WTC11 (cell line): ENCODE results near the gene DNMT3A. TPM values are rescaled to one million over a fixed set of nuclear protein-coding genes. Genes with fewer than 3 reads are reported as not detected.

Source experiments
- ATAC-seq: fragments of 200-7000 bp; cut with Tn5 transposase; 2 replicates; pipeline ENCODE4 v1.10.0; 2021; ENCODE audit warnings: mild to moderate bottlenecking, moderate library complexity
- CTCF ChIA-PET: fragments of 300-600 bp; sonication (Branson Sonifier 250); formaldehyde crosslinking; loops from one replicate; lab custom pipeline; 2021; ENCODE audit warnings: antibody characterized with exemption; lab: Charles Lee
- POLR2A ChIA-PET: fragments of 350-600 bp; sonication (Branson Sonifier 250); formaldehyde crosslinking; loops from one replicate; lab custom pipeline; 2021; ENCODE audit warnings: antibody characterized with exemption; lab: Charles Lee
- DNase-seq: peaks from one replicate; pipeline ENCODE4 v3.0.0; 2021; ENCODE audit warnings: low spot score
- H3K27ac Mint-ChIP-seq: 2 replicates; pipeline ENCODE4 v1.8.0; 2021; ENCODE audit warnings: mixed read lengths
- H3K27me3 Mint-ChIP-seq: 2 replicates; pipeline ENCODE4 v1.8.0; 2021; ENCODE audit warnings: low read depth, mild to moderate bottlenecking, moderate library complexity, mixed read lengths
- H3K36me3 Mint-ChIP-seq: 2 replicates; pipeline ENCODE4 v1.8.0; 2021; ENCODE audit warnings: mixed read lengths
- H3K4me1 Mint-ChIP-seq: 2 replicates; pipeline ENCODE4 v1.8.0; 2022; ENCODE audit warnings: mixed read lengths
- H3K4me3 Mint-ChIP-seq: 2 replicates; pipeline ENCODE4 v1.8.0; 2021; ENCODE audit warnings: mild to moderate bottlenecking, moderate library complexity, mixed read lengths
- H3K9me3 Mint-ChIP-seq: 2 replicates; pipeline ENCODE4 v1.8.0; 2021; ENCODE audit warnings: mixed read lengths
- FOXK1 ChIP-seq: sonication (generic); formaldehyde crosslinking; IDR thresholded peaks from 2 replicates; pipeline ENCODE4 v1.8.0; 2022; ENCODE audit warnings: mild to moderate bottlenecking, moderate library complexity, missing genetic modification reagents
- GRHL2 ChIP-seq: fragments of 250-450 bp; sonication (Bioruptor Pico); IDR thresholded peaks from 2 replicates; pipeline ENCODE4 v1.8.0; 2022; ENCODE audit warnings: mild to moderate bottlenecking, moderate library complexity; ENCODE audit not compliant: insufficient replicate concordance, severe bottlenecking
- GTF2I ChIP-seq: fragments of 250-450 bp; sonication (Bioruptor Pico); conservative IDR thresholded peaks from 2 replicates; pipeline ENCODE4 v1.4.0; 2021; ENCODE audit warnings: mild to moderate bottlenecking
- JAZF1 ChIP-seq: fragments of 250-450 bp; sonication (Bioruptor Pico); IDR thresholded peaks from 2 replicates; pipeline ENCODE4 v1.9.0; 2021; ENCODE audit warnings: moderate library complexity, mild to moderate bottlenecking, inconsistent platforms
- RELA ChIP-seq: sonication (generic); formaldehyde crosslinking; IDR thresholded peaks from 2 replicates; pipeline ENCODE4 v1.8.1; 2022; ENCODE audit warnings: missing genetic modification reagents, mild to moderate bottlenecking, borderline replicate concordance
- TP53 ChIP-seq: sonication (generic); formaldehyde crosslinking; IDR thresholded peaks from 2 replicates; pipeline ENCODE4 v1.8.1; 2023; ENCODE audit warnings: mild to moderate bottlenecking, missing genetic modification reagents
- ZNF416 ChIP-seq: fragments of 250-450 bp; sonication (Bioruptor Pico); IDR thresholded peaks from 2 replicates; pipeline ENCODE4 v1.9.0; 2021; ENCODE audit warnings: mild to moderate bottlenecking, inconsistent platforms
- total RNA-seq: library from RNA; stranded (reverse); gene quantifications from 3 replicates; pipeline ENCODE4 v1.2.3, GENCODE V29; 2021
- TF ChIP-seq, protein P1 (sequence below): sonication (generic); formaldehyde crosslinking; conservative IDR thresholded peaks from 2 replicates; pipeline ENCODE4 v1.8.1; 2022; ENCODE audit warnings: mild to moderate bottlenecking, missing genetic modification reagents
- TF ChIP-seq, protein P2 (sequence below): fragments of 250-450 bp; sonication (Bioruptor Pico); IDR thresholded peaks from 2 replicates; pipeline ENCODE4 v1.9.0; 2021; ENCODE audit warnings: mild to moderate bottlenecking
- TF ChIP-seq, protein P3 (sequence below): sonication (generic); formaldehyde crosslinking; IDR thresholded peaks from 2 replicates; pipeline ENCODE4 v1.8.1; 2023; ENCODE audit warnings: mild to moderate bottlenecking, missing genetic modification reagents, borderline replicate concordance
- TF ChIP-seq, protein P4 (sequence below): fragments of 250-450 bp; sonication (Bioruptor Pico); IDR thresholded peaks from 2 replicates; pipeline ENCODE4 v1.9.0; 2021; ENCODE audit warnings: mild to moderate bottlenecking
- TF ChIP-seq, protein P5 (sequence below): sonication (generic); formaldehyde crosslinking; conservative IDR thresholded peaks from 2 replicates; pipeline ENCODE4 v1.8.1; 2023; ENCODE audit warnings: mild to moderate bottlenecking, low read depth, missing genetic modification reagents, moderate library complexity

The DNMT3A gene
- total RNA-seq, 1 experiment from 2014 or later, result 154 TPM

DNA sequence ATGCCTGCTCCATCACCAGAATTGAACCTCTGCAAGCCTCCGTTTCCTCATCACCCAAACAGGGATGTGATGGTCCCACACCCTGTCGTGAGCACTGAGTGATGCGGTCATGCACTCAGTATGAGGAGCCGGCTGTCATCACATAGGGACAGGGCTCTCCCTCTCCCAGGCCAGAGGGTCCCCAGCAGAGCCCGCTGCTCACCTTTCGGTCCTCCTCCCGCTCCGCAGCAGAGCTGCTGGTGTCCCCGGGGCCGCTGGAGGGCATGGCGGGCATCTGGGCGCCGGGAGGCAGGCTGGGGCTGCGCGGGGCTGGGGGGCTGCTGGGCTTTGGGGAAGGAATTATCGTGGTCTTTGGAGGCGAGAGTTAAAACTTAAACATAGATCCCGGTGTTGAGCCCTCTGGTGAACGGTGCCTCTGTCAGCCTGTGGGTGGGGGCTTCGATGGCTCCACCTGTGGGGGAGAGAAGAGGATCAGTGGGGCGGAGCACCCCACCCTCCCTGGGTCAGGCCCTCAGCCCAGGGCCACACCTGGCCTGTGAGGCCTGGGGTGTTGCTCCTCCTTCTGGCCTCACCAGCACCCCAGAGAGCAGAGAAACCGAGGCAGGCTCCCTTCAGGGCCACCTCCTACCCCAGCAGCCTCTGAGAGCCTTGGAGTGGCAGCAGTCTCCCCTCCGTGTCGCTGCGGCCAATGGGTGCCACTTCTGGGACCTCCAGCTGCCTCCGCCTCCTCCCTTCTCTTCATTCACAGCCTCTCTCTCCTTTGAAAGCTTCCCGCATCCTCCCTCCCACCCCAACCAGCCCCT lies 27.8 kb downstream of the DNMT3A start:
- no peak for DNase-seq
- H3K27me3 Mint-ChIP-seq, result no peaks in the 10 kb centered on the region
- TF ChIP-seq FOXK1 (CRISPR knock-in tag), result no peak
- no peak for TF ChIP-seq GRHL2 (CRISPR knock-in tag)
- TF ChIP-seq, protein P1, sequence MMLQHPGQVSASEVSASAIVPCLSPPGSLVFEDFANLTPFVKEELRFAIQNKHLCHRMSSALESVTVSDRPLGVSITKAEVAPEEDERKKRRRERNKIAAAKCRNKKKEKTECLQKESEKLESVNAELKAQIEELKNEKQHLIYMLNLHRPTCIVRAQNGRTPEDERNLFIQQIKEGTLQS (CRISPR knock-in tag), result no peak
- no peak; the same call in 1 of the 2 replicates for TF ChIP-seq RELA (CRISPR knock-in tag)
- no peak for TF ChIP-seq TP53 (CRISPR knock-in tag)
- TF ChIP-seq, protein P2, sequence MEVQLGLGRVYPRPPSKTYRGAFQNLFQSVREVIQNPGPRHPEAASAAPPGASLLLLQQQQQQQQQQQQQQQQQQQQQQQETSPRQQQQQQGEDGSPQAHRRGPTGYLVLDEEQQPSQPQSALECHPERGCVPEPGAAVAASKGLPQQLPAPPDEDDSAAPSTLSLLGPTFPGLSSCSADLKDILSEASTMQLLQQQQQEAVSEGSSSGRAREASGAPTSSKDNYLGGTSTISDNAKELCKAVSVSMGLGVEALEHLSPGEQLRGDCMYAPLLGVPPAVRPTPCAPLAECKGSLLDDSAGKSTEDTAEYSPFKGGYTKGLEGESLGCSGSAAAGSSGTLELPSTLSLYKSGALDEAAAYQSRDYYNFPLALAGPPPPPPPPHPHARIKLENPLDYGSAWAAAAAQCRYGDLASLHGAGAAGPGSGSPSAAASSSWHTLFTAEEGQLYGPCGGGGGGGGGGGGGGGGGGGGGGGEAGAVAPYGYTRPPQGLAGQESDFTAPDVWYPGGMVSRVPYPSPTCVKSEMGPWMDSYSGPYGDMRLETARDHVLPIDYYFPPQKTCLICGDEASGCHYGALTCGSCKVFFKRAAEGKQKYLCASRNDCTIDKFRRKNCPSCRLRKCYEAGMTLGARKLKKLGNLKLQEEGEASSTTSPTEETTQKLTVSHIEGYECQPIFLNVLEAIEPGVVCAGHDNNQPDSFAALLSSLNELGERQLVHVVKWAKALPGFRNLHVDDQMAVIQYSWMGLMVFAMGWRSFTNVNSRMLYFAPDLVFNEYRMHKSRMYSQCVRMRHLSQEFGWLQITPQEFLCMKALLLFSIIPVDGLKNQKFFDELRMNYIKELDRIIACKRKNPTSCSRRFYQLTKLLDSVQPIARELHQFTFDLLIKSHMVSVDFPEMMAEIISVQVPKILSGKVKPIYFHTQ (CRISPR knock-in tag), result no peak
- TF ChIP-seq, protein P3, sequence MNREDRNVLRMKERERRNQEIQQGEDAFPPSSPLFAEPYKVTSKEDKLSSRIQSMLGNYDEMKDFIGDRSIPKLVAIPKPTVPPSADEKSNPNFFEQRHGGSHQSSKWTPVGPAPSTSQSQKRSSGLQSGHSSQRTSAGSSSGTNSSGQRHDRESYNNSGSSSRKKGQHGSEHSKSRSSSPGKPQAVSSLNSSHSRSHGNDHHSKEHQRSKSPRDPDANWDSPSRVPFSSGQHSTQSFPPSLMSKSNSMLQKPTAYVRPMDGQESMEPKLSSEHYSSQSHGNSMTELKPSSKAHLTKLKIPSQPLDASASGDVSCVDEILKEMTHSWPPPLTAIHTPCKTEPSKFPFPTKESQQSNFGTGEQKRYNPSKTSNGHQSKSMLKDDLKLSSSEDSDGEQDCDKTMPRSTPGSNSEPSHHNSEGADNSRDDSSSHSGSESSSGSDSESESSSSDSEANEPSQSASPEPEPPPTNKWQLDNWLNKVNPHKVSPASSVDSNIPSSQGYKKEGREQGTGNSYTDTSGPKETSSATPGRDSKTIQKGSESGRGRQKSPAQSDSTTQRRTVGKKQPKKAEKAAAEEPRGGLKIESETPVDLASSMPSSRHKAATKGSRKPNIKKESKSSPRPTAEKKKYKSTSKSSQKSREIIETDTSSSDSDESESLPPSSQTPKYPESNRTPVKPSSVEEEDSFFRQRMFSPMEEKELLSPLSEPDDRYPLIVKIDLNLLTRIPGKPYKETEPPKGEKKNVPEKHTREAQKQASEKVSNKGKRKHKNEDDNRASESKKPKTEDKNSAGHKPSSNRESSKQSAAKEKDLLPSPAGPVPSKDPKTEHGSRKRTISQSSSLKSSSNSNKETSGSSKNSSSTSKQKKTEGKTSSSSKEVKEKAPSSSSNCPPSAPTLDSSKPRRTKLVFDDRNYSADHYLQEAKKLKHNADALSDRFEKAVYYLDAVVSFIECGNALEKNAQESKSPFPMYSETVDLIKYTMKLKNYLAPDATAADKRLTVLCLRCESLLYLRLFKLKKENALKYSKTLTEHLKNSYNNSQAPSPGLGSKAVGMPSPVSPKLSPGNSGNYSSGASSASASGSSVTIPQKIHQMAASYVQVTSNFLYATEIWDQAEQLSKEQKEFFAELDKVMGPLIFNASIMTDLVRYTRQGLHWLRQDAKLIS, result no peak
- TF ChIP-seq, protein P4, sequence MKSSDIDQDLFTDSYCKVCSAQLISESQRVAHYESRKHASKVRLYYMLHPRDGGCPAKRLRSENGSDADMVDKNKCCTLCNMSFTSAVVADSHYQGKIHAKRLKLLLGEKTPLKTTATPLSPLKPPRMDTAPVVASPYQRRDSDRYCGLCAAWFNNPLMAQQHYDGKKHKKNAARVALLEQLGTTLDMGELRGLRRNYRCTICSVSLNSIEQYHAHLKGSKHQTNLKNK (CRISPR knock-in tag), result no peak
- TF ChIP-seq JAZF1, result no peak
- TF ChIP-seq ZNF416 (CRISPR knock-in tag), result no peak
- no peak for TF ChIP-seq GTF2I
- TF ChIP-seq, protein P5, sequence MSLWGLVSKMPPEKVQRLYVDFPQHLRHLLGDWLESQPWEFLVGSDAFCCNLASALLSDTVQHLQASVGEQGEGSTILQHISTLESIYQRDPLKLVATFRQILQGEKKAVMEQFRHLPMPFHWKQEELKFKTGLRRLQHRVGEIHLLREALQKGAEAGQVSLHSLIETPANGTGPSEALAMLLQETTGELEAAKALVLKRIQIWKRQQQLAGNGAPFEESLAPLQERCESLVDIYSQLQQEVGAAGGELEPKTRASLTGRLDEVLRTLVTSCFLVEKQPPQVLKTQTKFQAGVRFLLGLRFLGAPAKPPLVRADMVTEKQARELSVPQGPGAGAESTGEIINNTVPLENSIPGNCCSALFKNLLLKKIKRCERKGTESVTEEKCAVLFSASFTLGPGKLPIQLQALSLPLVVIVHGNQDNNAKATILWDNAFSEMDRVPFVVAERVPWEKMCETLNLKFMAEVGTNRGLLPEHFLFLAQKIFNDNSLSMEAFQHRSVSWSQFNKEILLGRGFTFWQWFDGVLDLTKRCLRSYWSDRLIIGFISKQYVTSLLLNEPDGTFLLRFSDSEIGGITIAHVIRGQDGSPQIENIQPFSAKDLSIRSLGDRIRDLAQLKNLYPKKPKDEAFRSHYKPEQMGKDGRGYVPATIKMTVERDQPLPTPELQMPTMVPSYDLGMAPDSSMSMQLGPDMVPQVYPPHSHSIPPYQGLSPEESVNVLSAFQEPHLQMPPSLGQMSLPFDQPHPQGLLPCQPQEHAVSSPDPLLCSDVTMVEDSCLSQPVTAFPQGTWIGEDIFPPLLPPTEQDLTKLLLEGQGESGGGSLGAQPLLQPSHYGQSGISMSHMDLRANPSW (CRISPR knock-in tag), result no peak
- H3K4me3 Mint-ChIP-seq, result no peak overlapping the region
- H3K9me3 Mint-ChIP-seq, result no peaks in the 10 kb centered on the region
- ATAC-seq, result no peak
- no peaks in the 10 kb centered on the region for H3K36me3 Mint-ChIP-seq
- POLR2A ChIA-PET, result interaction anchor here (0.5 to 1.9 kb wide), 8 partner anchors 9 to 374 kb away, joined by 3 to 7 read pairs (median 3); no protein-coding TSS in a partner anchor
- CTCF ChIA-PET, result interaction anchor here (0.6 to 6.6 kb wide), 12 partner anchors 22 to 351 kb away, joined by 3 to 53 read pairs (median 7); partner anchors contain the start of gene DNMT3A
- no peak overlapping the region for H3K27ac Mint-ChIP-seq
- H3K4me1 Mint-ChIP-seq, result peaks cover 61% of the 10 kb centered on the region
